GM23248 (cell line): ENCODE measurements around the gene CRK.

Source experiments
- EZH2 ChIP-seq: fragments of 200-600 bp; sonication (generic); IDR thresholded peaks from 2 replicates; pipeline ENCODE4 v1.6.1; 2018; ENCODE audit warnings: antibody characterized with exemption, mild to moderate bottlenecking; ENCODE audit not compliant: insufficient read depth, poor library complexity, severe bottlenecking
- EZH2phosphoT487 ChIP-seq: fragments of 200-600 bp; sonication (generic); IDR thresholded peaks from 2 replicates; pipeline ENCODE4 v1.6.1; 2018; ENCODE audit warnings: antibody characterized with exemption, moderate library complexity, mild to moderate bottlenecking, low read depth; ENCODE audit not compliant: insufficient read depth

- TF ChIP-seq EZH2phosphoT487 (no peak), EZH2 (no peak)
Measured at GRCh38 chr17:1423456-1424135, 32.4 kb downstream of the CRK start.
